Pancreas (tissue), 10 donors: ENCODE results near the gene TTL. TPM values are rescaled to one million over a fixed set of nuclear protein-coding genes. Genes with fewer than 3 reads are reported as not detected.
A peak's percentile ranks its signal among the peaks of the same experiment; 100 is the strongest.

Experiments used
- ATAC-seq, 4 donors: fragments of 200-7000 bp; cut with Tn5 transposase; one replicate each; pipeline versions ENCODE4 v1.8.0 to v1.9.1; 2020; ENCODE audit warnings: mild to moderate bottlenecking in 4 of 4, moderate library complexity in 4 of 4
- DNase-seq, 6 donors: peaks; one replicate each; pipeline ENCODE4 v3.0.0-alpha.2; 2020
- FAIRE-seq: peaks from 2 replicates; lab custom pipeline; 2012; peaks lifted over from hg19 to GRCh38; lab: Jason Lieb, UNC
- H3K27ac ChIP-seq, 4 donors: fragments of 200-600 bp; sonication (generic); 1 replicate in 3 of 4; 2 replicates in 1 of 4; pipeline versions ENCODE4 v1.5.0 to v1.8.0; 2020
- H3K27me3 ChIP-seq, 4 donors: fragments of 200-600 bp; one replicate each; pipeline ENCODE4 v1.8.0; 2021
- H3K36me3 ChIP-seq, 3 donors: fragments of 200-600 bp; sonication (generic) in 1 of 3; one replicate each; pipeline versions ENCODE4 v1.5.0 to v1.8.0; 2020 to 2021
- H3K4me1 ChIP-seq, 3 donors: fragments of 200-600 bp; one replicate each; pipeline ENCODE4 v1.8.0; 2021
- H3K4me3 ChIP-seq, 4 donors: fragments of 200-600 bp; sonication (generic) in 2 of 4; one replicate each; pipeline versions ENCODE4 v1.5.0 to v1.8.0; 2020 to 2021
- H3K9me3 ChIP-seq, 4 donors: fragments of 200-600 bp; one replicate each; pipeline ENCODE4 v1.8.0; 2021
- CTCF ChIP-seq, 4 donors: fragments of 200-600 bp; sonication (generic) in 3 of 4; IDR thresholded peaks; one replicate each; pipeline versions ENCODE4 v1.5.0 to v1.8.0; 2021; ENCODE audit warnings: antibody characterized with exemption in 4 of 4
- WGBS, 2 donors: extraction: QIAGEN DNeasy Blood & Tissue Kit; methylation state at CpG; one replicate each; pipeline ENCODE4 v1.1.7; 2013; 5-methylcytosine and 5-hydroxymethylcytosine counted together
- intact Hi-C, 3 donors: fragments of 100-400 bp; cut with DNase I; formaldehyde crosslinking; loops; one replicate each; pipeline versions ENCODE4 v1.11.1 to v1.14.2; 2022
- polyA plus RNA-seq, 2 donors: library from polyadenylated mRNA; stranded (reverse); fragments of 200-250 nt; gene quantifications; one replicate each; pipeline ENCODE4 v1.2.3, GENCODE V29; 2013
- total RNA-seq, 6 donors: library from RNA; stranded (reverse); fragmentation: NEBNext Ultra II Directional in 4 of 6; extraction: Animal tissue kit (Norgen Biotek cat#: 25700) in 4 of 6; gene quantifications; one replicate each; pipeline versions ENCODE4 v1.2.1 to v1.2.4, GENCODE V29; 2021 to 2023
- donor health status: healthy with polysubstance abuse.
- donor health status: DM: no; HTN: no; CAD: no; lungs with moderate emphysema.
- donor health status: DM: no; HTN: no; CAD: no.
- donor health status: control.
- donor health status: control.
- donor health status: Bipolar disorder and iron deficiency.
- donor health status: DM: yes; HTN: yes; CAD: no.
- donor health status: DM: no; HTN: no; CAD: no.
- donor health status: DM: no; HTN: no; CAD: no.
- donor health status: DM: yes; HTN: yes; CAD: no.

Gene TTL
- total and polyA plus RNA-seq, 8 donors = 6.6 to 16.8 (median 7.8) TPM

GRCh38 chr2:112474844-112475486 lies 7.0 kb upstream of the TTL start:
- 69 to 74% methylated on average over 6 of the region's 6 CpGs for WGBS, 2 donors
- TF ChIP-seq CTCF (IDR thresholded peaks at IDR 0.05) = no peak
- FAIRE-seq = no peak
- no peak for DNase-seq
- no peaks in the 10 kb centered on the region for H3K36me3 ChIP-seq
- H3K9me3 ChIP-seq = no peaks in the 10 kb centered on the region
- no peak overlapping the region for H3K27ac ChIP-seq
- intact Hi-C loops = no loop called here
- no peak for ATAC-seq
- H3K4me1 ChIP-seq = no peaks in the 10 kb centered on the region
- H3K4me3 ChIP-seq = no peak overlapping the region
- no peaks in the 10 kb centered on the region for H3K27me3 ChIP-seq

GRCh38 chr2:112476434-112476833 lies 5.5 kb upstream of the TTL start:
- TF ChIP-seq CTCF (IDR thresholded peaks at IDR 0.05) = no peak
- no peak for DNase-seq
- no peak for FAIRE-seq
- intact Hi-C loops = no loop called here
- H3K4me3 ChIP-seq = no peak overlapping the region
- H3K27me3 ChIP-seq = no peaks in the 10 kb centered on the region
- peaks cover 0 to 7% (median 5%) of the 10 kb centered on the region in 3 donors for H3K4me1 ChIP-seq
- WGBS, 2 donors = 60 to 63% methylated on average over 7 of the region's 7 CpGs
- no peaks in the 10 kb centered on the region for H3K36me3 ChIP-seq
- ATAC-seq = no peak
- no peak overlapping the region for H3K27ac ChIP-seq
- no peaks in the 10 kb centered on the region for H3K9me3 ChIP-seq

GRCh38 chr2:112480530-112481049 lies 1.4 kb upstream of the TTL start:
- Histone ChIP-seq H3K9me3 (no peaks in the 10 kb centered on the region), H3K27me3 (no peaks in the 10 kb centered on the region), H3K4me3 (peak overlapping the region in 3 of 4 donors; percentile 59 to 85 (median 71)), H3K36me3 (no peaks in the 10 kb centered on the region), H3K27ac (peak overlapping the region in 2 of 4 donors; percentile 70 to 87), H3K4me1 (peaks cover 3 to 13% (median 7%) of the 10 kb centered on the region in 3 donors)
- FAIRE-seq (no peak), ATAC-seq (peak in 2 of 4 donors; percentile 1 to 18), DNase-seq (peak in 2 of 6 donors; percentile 17 to 19)
- WGBS, 2 donors = 8 to 10% methylated on average over 20 of the region's 20 CpGs
- intact Hi-C loops = loop anchor here in 1 of 3 donors (10.0 kb wide), 1 partner anchor 104 kb away; the partner anchor contains the start of gene CHCHD5
- TF ChIP-seq CTCF (IDR thresholded peaks at IDR 0.05) = no peak

- Histone ChIP-seq H3K9me3 (no peaks in the 10 kb centered on the region), H3K36me3 (no peaks in the 10 kb centered on the region), H3K4me1 (peaks cover 3 to 13% (median 7%) of the 10 kb centered on the region in 3 donors), H3K27me3 (no peaks in the 10 kb centered on the region), H3K27ac (peak overlapping the region; percentile 51 to 87 (median 76)), H3K4me3 (peak overlapping the region; percentile 59 to 85 (median 73))
- intact Hi-C loops = loop anchor here in 1 of 3 donors (10.0 kb wide), 1 partner anchor 104 kb away; the partner anchor contains the start of gene CHCHD5
- peak; percentile 88 to 95 (median 91) for ATAC-seq
- WGBS, 2 donors = 0% methylated on average over 19 of the region's 19 CpGs
- peak; percentile 20 to 58 (median 46) for TF ChIP-seq CTCF (IDR thresholded peaks at IDR 0.05)
- no peak for FAIRE-seq
- peak; percentile 78 to 92 (median 82) for DNase-seq
These were observed 867 bp upstream of the TTL start for GRCh38 chr2:112481050-112481527.
